HepG2 (cell line): Measurements from ENCODE around the gene FAM229A. TPM values are rescaled to one million over a fixed set of nuclear protein-coding genes. Genes with fewer than 3 reads are reported as not detected.

Experiments used
- ARHGAP35 ChIP-seq: sonication (generic); formaldehyde crosslinking; IDR thresholded peaks from 2 replicates; pipeline ENCODE4 v1.9.0; 2022; ENCODE audit warnings: mild to moderate bottlenecking, inconsistent platforms, moderate library complexity, missing genetic modification reagents, borderline replicate concordance
- BRF2 ChIP-seq: sonication (generic); formaldehyde crosslinking; IDR thresholded peaks from 2 replicates; pipeline ENCODE4 v1.8.1; 2022; ENCODE audit warnings: mild to moderate bottlenecking, missing genetic modification reagents
- CCAR2 ChIP-seq: fragments of 200-400 bp; formaldehyde crosslinking; optimal IDR thresholded peaks from 2 replicates; pipeline ENCODE3; 2018; ENCODE audit warnings: low read depth, mild to moderate bottlenecking, low read length, moderate library complexity
- DDIT3 ChIP-seq: sonication (generic); formaldehyde crosslinking; IDR thresholded peaks from 2 replicates; pipeline ENCODE4 v1.4.0; 2020; ENCODE audit warnings: mild to moderate bottlenecking, missing genetic modification reagents
- FOXA1 ChIP-seq, 2 experiments: fragments of 450-650 bp in 1 of 2; sonication (generic) in 1 of 2; formaldehyde crosslinking in 1 of 2; IDR thresholded peaks; 2 replicates each; pipeline versions ENCODE4 v1.4.0 to v1.6.1; 2016 to 2020; ENCODE audit warnings: missing genetic modification reagents in 1 of 2
- HMG20A ChIP-seq: IDR thresholded peaks from 2 replicates; pipeline ENCODE4 v1.6.1; 2016; ENCODE audit warnings: borderline replicate concordance
- JUND ChIP-seq: sonication (generic); formaldehyde crosslinking; IDR thresholded peaks from 2 replicates; pipeline ENCODE4 v1.8.0; 2022; ENCODE audit warnings: mild to moderate bottlenecking, missing genetic modification reagents
- MLXIP ChIP-seq: sonication (generic); formaldehyde crosslinking; IDR thresholded peaks from 2 replicates; pipeline ENCODE4 v1.9.0; 2021; ENCODE audit warnings: missing genetic modification reagents, borderline replicate concordance
- PHF21A ChIP-seq: sonication (generic); formaldehyde crosslinking; IDR thresholded peaks from 2 replicates; pipeline ENCODE4 v1.5.0; 2020; ENCODE audit warnings: mild to moderate bottlenecking, missing genetic modification reagents
- POGZ ChIP-seq: sonication (generic); formaldehyde crosslinking; IDR thresholded peaks from 2 replicates; pipeline ENCODE4 v1.4.0; 2020; ENCODE audit warnings: mild to moderate bottlenecking, missing genetic modification reagents
- RFXANK ChIP-seq: IDR thresholded peaks from 2 replicates; pipeline ENCODE4 v1.6.1; 2016
- ZBTB14 ChIP-seq: sonication (generic); formaldehyde crosslinking; IDR thresholded peaks from 2 replicates; pipeline ENCODE4 v1.4.0; 2020; ENCODE audit warnings: missing genetic modification reagents
- ZNF230 ChIP-seq: sonication (generic); formaldehyde crosslinking; IDR thresholded peaks from 2 replicates; pipeline ENCODE4 v1.4.0; 2020; ENCODE audit warnings: mild to moderate bottlenecking, missing genetic modification reagents
- ZNF607 ChIP-seq: sonication (generic); formaldehyde crosslinking; IDR thresholded peaks from 2 replicates; pipeline ENCODE4 v1.5.1; 2020; ENCODE audit warnings: missing genetic modification reagents, mild to moderate bottlenecking, borderline replicate concordance
- ZNF644 ChIP-seq: IDR thresholded peaks from 2 replicates; pipeline ENCODE4 v1.6.1; 2016; ENCODE audit warnings: low read depth
- ZNF652 ChIP-seq: IDR thresholded peaks from 2 replicates; pipeline ENCODE4 v1.6.1; 2016; ENCODE audit warnings: low read depth, borderline replicate concordance
- ZNF777 ChIP-seq: sonication (generic); formaldehyde crosslinking; IDR thresholded peaks from 2 replicates; pipeline ENCODE4 v1.4.0; 2020; ENCODE audit warnings: missing genetic modification reagents
- polyA plus RNA-seq, 8 experiments: library from polyadenylated mRNA; depleted of rRNA in 3 of 8; stranded (reverse) in 7 of 8; unstranded in 1 of 8; fragments of >200 nt; fragmentation: Illumina TruSeq in 4 of 8; extraction: Trizol in 4 of 8; gene quantifications; 2 replicates each; pipeline versions ENCODE4 v1.2.1 to v1.2.3, GENCODE V29; 2011 to 2016; ENCODE audit warnings: low read depth in 4 of 8, missing spikeins in 1 of 8, mixed read lengths in 1 of 8; ENCODE audit not compliant: insufficient read depth in 1 of 8
- total RNA-seq, 5 experiments: library from RNA; depleted of rRNA; stranded (reverse); fragments of >200 nt; fragmentation: Illumina TruSeq; extraction: Trizol; gene quantifications; 2 replicates each; pipeline ENCODE4 v1.2.3, GENCODE V29; 2016; ENCODE audit warnings: low read depth in 1 of 5
- TF ChIP-seq, protein P1 (sequence below): sonication (generic); formaldehyde crosslinking; IDR thresholded peaks from 2 replicates; pipeline ENCODE4 v1.4.0; 2020; ENCODE audit warnings: missing genetic modification reagents, borderline replicate concordance
- TF ChIP-seq, protein P2 (sequence below): sonication (generic); formaldehyde crosslinking; IDR thresholded peaks from 2 replicates; pipeline ENCODE4 v1.5.0; 2020; ENCODE audit warnings: mild to moderate bottlenecking, missing genetic modification reagents

FAM229A gene
- total and polyA plus RNA-seq, 2 of the 13 experiments (the other 11 are each of a cell fraction or from before 2014, with no cell fraction given): 3.2 to 17.6 TPM

GRCh38 chr1:32350785-32351398, 11.4 kb downstream of the FAM229A start (continued):
- TF ChIP-seq, protein P1, sequence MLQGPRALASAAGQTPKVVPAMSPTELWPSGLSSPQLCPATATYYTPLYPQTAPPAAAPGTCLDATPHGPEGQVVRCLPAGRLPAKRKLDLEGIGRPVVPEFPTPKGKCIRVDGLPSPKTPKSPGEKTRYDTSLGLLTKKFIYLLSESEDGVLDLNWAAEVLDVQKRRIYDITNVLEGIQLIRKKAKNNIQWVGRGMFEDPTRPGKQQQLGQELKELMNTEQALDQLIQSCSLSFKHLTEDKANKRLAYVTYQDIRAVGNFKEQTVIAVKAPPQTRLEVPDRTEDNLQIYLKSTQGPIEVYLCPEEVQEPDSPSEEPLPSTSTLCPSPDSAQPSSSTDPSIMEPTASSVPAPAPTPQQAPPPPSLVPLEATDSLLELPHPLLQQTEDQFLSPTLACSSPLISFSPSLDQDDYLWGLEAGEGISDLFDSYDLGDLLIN: peak; percentile 56; the same call in 1 of the 2 replicates
- TF ChIP-seq CCAR2: no peak
- TF ChIP-seq DDIT3 (CRISPR knock-in tag): no peak
- 0 out of 2 replicates have a peak, but pooled peaks have one; percentile 71 for TF ChIP-seq ZNF230
- TF ChIP-seq ZNF652: 0 out of 2 replicates have a peak, but pooled peaks have one; percentile 44
- no peak for TF ChIP-seq PHF21A (CRISPR knock-in tag)
- TF ChIP-seq MLXIP (CRISPR knock-in tag): peak; percentile 67; the same call in 1 of the 2 replicates
- TF ChIP-seq FOXA1 (IDR thresholded peaks at IDR 0.05): no peak
- no peak for TF ChIP-seq FOXA1 (CRISPR knock-in tag; IDR thresholded peaks at IDR 0.05)
- TF ChIP-seq HMG20A: 0 out of 2 replicates have a peak, but pooled peaks have one; percentile 12
- TF ChIP-seq RFXANK: 0 out of 2 replicates have a peak, but pooled peaks have one; percentile 18
- TF ChIP-seq BRF2 (CRISPR knock-in tag): no peak
- TF ChIP-seq, protein P2, sequence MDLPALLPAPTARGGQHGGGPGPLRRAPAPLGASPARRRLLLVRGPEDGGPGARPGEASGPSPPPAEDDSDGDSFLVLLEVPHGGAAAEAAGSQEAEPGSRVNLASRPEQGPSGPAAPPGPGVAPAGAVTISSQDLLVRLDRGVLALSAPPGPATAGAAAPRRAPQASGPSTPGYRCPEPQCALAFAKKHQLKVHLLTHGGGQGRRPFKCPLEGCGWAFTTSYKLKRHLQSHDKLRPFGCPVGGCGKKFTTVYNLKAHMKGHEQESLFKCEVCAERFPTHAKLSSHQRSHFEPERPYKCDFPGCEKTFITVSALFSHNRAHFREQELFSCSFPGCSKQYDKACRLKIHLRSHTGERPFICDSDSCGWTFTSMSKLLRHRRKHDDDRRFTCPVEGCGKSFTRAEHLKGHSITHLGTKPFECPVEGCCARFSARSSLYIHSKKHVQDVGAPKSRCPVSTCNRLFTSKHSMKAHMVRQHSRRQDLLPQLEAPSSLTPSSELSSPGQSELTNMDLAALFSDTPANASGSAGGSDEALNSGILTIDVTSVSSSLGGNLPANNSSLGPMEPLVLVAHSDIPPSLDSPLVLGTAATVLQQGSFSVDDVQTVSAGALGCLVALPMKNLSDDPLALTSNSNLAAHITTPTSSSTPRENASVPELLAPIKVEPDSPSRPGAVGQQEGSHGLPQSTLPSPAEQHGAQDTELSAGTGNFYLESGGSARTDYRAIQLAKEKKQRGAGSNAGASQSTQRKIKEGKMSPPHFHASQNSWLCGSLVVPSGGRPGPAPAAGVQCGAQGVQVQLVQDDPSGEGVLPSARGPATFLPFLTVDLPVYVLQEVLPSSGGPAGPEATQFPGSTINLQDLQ (CRISPR knock-in tag): no peak
- 0 out of 2 replicates have a peak, but pooled peaks have one; percentile 71 for TF ChIP-seq ZNF607 (CRISPR knock-in tag)
- TF ChIP-seq POGZ (CRISPR knock-in tag): 0 out of 2 replicates have a peak, but pooled peaks have one; percentile 19
- TF ChIP-seq ZBTB14 (CRISPR knock-in tag): no peak
- no peak for TF ChIP-seq ZNF777 (CRISPR knock-in tag)
- no peak for TF ChIP-seq ZNF644 (CRISPR knock-in tag)
- TF ChIP-seq JUND: no peak
- TF ChIP-seq ARHGAP35 (CRISPR knock-in tag): no peak
